Ecto neural progenitor cell (in vitro differentiated cells): Measurements from ENCODE around the gene ARHGAP4.
A peak's percentile ranks its signal among the peaks of the same experiment; 100 is the strongest.

ENCODE experiments used
- DNase-seq: peaks from one replicate; pipeline ENCODE4 v3.0.0-alpha.2; 2018; ENCODE audit warnings: low spot score

The ARHGAP4 gene

GRCh38 chrX:153945956-153946943 is 20.2 kb upstream of the ARHGAP4 start:
- no peak for DNase-seq

- DNase-seq: no peak
These were observed 18.7 kb upstream of the ARHGAP4 start for GRCh38 chrX:153944800-153945150.

- peak; percentile 73 for DNase-seq
These were observed 18.2 kb upstream of the ARHGAP4 start, which contains the start of gene RENBP for GRCh38 chrX:153944140-153944799. Gene RENBP (minus strand): TSS chrX:153944643. CDS start chrX:153944610, 33 bp downstream.

GRCh38 chrX:153941336-153942252 is 15.5 kb upstream of the ARHGAP4 start:
- DNase-seq: no peak

- DNase-seq: no peak
These were observed 13.5 kb upstream of the ARHGAP4 start for GRCh38 chrX:153939573-153939972.

GRCh38 chrX:153938226-153938786 is 12.2 kb upstream of the ARHGAP4 start:
- DNase-seq: no peak

- DNase-seq: no peak
These were observed 11.0 kb upstream of the ARHGAP4 start for GRCh38 chrX:153937056-153937455.

GRCh38 chrX:153935326-153935851 is 9.3 kb upstream of the ARHGAP4 start:
- DNase-seq: no peak

- DNase-seq: peak; percentile 75
These were observed 8.8 kb upstream of the ARHGAP4 start, which contains the start of gene NAA10 for GRCh38 chrX:153934762-153935325. Gene NAA10 (minus strand): TSS chrX:153935037. CDS start chrX:153934904, 133 bp downstream.

- DNase-seq: no peak
These were observed 8.2 kb upstream of the ARHGAP4 start for GRCh38 chrX:153934148-153934761.

GRCh38 chrX:153933748-153934147 is 7.7 kb upstream of the ARHGAP4 start:
- DNase-seq: no peak

- DNase-seq: no peak
These were observed 6.3 kb upstream of the ARHGAP4 start for GRCh38 chrX:153932220-153932915.

- DNase-seq: no peak
These were observed 5.7 kb upstream of the ARHGAP4 start for GRCh38 chrX:153931748-153932147.

GRCh38 chrX:153931151-153931550 is 5.1 kb upstream of the ARHGAP4 start:
- DNase-seq: no peak

GRCh38 chrX:153930011-153930910 is 4.2 kb upstream of the ARHGAP4 start:
- no peak for DNase-seq

- DNase-seq: no peak
These were observed 3.5 kb upstream of the ARHGAP4 start for GRCh38 chrX:153929576-153929975.

GRCh38 chrX:153928846-153929245 is 2.8 kb upstream of the ARHGAP4 start:
- DNase-seq: no peak

- peak; percentile 93 for DNase-seq
These were observed 2.1 kb upstream of the ARHGAP4 start for GRCh38 chrX:153927922-153928760.
